Adipose tissue (tissue), 3 donors: ENCODE results near the gene MBTD1. TPM values are rescaled to one million over a fixed set of nuclear protein-coding genes. Genes with fewer than 3 reads are reported as not detected.
A peak's percentile ranks its signal among the peaks of the same experiment; 100 is the strongest.
"Not testable (repeated sequence)": the region's sequence is repeated elsewhere in the genome, so short reads cannot be mapped to it uniquely, and the experiment has no call there.

Experiments
- H3K27ac ChIP-seq: one replicate; pipeline ENCODE4 v1.5.1; 2013; ENCODE audit warnings: low read depth, low read length
- WGBS, 3 donors: extraction: QIAGEN DNeasy Blood & Tissue Kit; methylation state at CpG; one replicate each; pipeline ENCODE4 v1.1.7; 2013; 5-methylcytosine and 5-hydroxymethylcytosine counted together
- polyA plus RNA-seq, 3 donors: library from polyadenylated mRNA; stranded (reverse); fragments of 200-250 nt; gene quantifications; one replicate each; pipeline ENCODE4 v1.2.3, GENCODE V29; 2013
- donor health status: healthy with polysubstance abuse.
- donor health status: Bipolar disorder and iron deficiency.
- donor health status: healthy.

Gene MBTD1
- 1 to 10 TPM; 4.0 to 9.4 (median 4.5) TPM for polyA plus RNA-seq

GRCh38 chr17:51259564-51260236, at the start of gene MBTD1:
TSS of gene MBTD1 (minus strand) at chr17:51260049. CDS start at chr17:51225161, 34,888 bp downstream.
- peak within 1 kb of the TSS; percentile 86 for H3K27ac ChIP-seq
- 0 to 1% (median 1%) methylated on average over 32 to 42 of the region's 42 CpGs for WGBS, 3 donors

GRCh38 chr17:51305182-51305581, 45.3 kb upstream of the MBTD1 start:
- 92 to 96% (median 93%) methylated on average over 9 of the region's 9 CpGs for WGBS, 3 donors
- no peak overlapping the region for H3K27ac ChIP-seq

GRCh38 chr17:51299859-51300258, 40.0 kb upstream of the MBTD1 start:
- H3K27ac ChIP-seq = no peak overlapping the region
- WGBS, 3 donors = 89 to 95% (median 94%) methylated on average over 4 of the region's 4 CpGs

GRCh38 chr17:51298508-51299371, 38.9 kb upstream of the MBTD1 start:
- no peak overlapping the region for H3K27ac ChIP-seq
- WGBS, 3 donors = 40 to 61% (median 60%) methylated on average over 10 of the region's 10 CpGs

GRCh38 chr17:51294338-51294737, 34.5 kb upstream of the MBTD1 start:
- not testable (repeated sequence) for H3K27ac ChIP-seq
- WGBS, 3 donors = 97 to 100% (median 99%) methylated on average over 2 of the region's 2 CpGs

- H3K27ac ChIP-seq = no peak overlapping the region
- 87 to 96% (median 91%) methylated on average over 2 of the region's 2 CpGs for WGBS, 3 donors
These were observed 29.9 kb upstream of the MBTD1 start for GRCh38 chr17:51289696-51290111.

- H3K27ac ChIP-seq = no peak overlapping the region
- WGBS, 3 donors = 94 to 100% (median 98%) methylated on average over 1 of the region's 1 CpG
These were observed 27.6 kb upstream of the MBTD1 start for GRCh38 chr17:51287412-51287811.

- no peak overlapping the region for H3K27ac ChIP-seq
These were observed 19.3 kb upstream of the MBTD1 start for GRCh38 chr17:51279183-51279582.

- H3K27ac ChIP-seq = no peak overlapping the region
- WGBS, 3 donors = 95 to 100% (median 96%) methylated on average over 1 of the region's 1 CpG
These were observed 15.5 kb upstream of the MBTD1 start for GRCh38 chr17:51275381-51275780.

- 83 to 100% (median 94%) methylated on average over 1 of the region's 1 CpG for WGBS, 3 donors
These were observed 13.0 kb upstream of the MBTD1 start for GRCh38 chr17:51272812-51273211.

GRCh38 chr17:51270636-51271035, 10.8 kb upstream of the MBTD1 start:
- H3K27ac ChIP-seq = no peak overlapping the region
- WGBS, 3 donors = 39 to 87% (median 77%) methylated on average over 1 of the region's 1 CpG

More at GRCh38 chr17:51272812-51273211, 13.0 kb upstream of the MBTD1 start:
- H3K27ac ChIP-seq = no peak overlapping the region

GRCh38 chr17:51269991-51270390, 10.1 kb upstream of the MBTD1 start:
- H3K27ac ChIP-seq = no peak overlapping the region
- WGBS, 3 donors = 88 to 97% (median 93%) methylated on average over 6 of the region's 6 CpGs

GRCh38 chr17:51264466-51264865, 4.6 kb upstream of the MBTD1 start:
- 66 to 95% (median 73%) methylated on average over 4 of the region's 4 CpGs for WGBS, 3 donors
- H3K27ac ChIP-seq = not testable (repeated sequence)

- 85 to 92% (median 91%) methylated on average over 3 of the region's 3 CpGs for WGBS, 3 donors
These were observed 3.2 kb upstream of the MBTD1 start for GRCh38 chr17:51263006-51263405.

GRCh38 chr17:51261024-51261963, 1.4 kb upstream of the MBTD1 start:
- WGBS, 3 donors = 8 to 9% (median 9%) methylated on average over 33 to 42 of the region's 42 CpGs
- peak overlapping the region; percentile 75 for H3K27ac ChIP-seq

More at GRCh38 chr17:51263006-51263405, 3.2 kb upstream of the MBTD1 start:
- no peak overlapping the region for H3K27ac ChIP-seq

GRCh38 chr17:51260237-51261023, 581 bp upstream of the MBTD1 start, which contains the start of gene UTP18:
TSS of gene UTP18 (plus strand) at chr17:51260546. CDS start at chr17:51260585, 39 bp downstream.
- WGBS, 3 donors = 0 to 1% (median 0%) methylated on average over 73 to 93 of the region's 93 CpGs
- H3K27ac ChIP-seq = peak within 1 kb of the TSS; percentile 86

GRCh38 chr17:51258756-51259563, 889 bp downstream of the MBTD1 start:
- H3K27ac ChIP-seq = no peak overlapping the region
- WGBS, 3 donors = 1 to 3% (median 1%) methylated on average over 17 to 18 of the region's 18 CpGs
